Effector memory CD8-positive, alpha-beta T cell (primary cell): ENCODE measurements around the gene TIMM22.
"Not testable (repeated sequence)": the region's sequence is repeated elsewhere in the genome, so short reads cannot be mapped to it uniquely, and the experiment has no call there.

Experiments used
- ATAC-seq: fragments of 150-1000 bp; cut with Tn5 transposase; replicated peaks from 2 replicates; pipeline ENCODE4 v1.10.0; 2021; ENCODE audit warnings: mild to moderate bottlenecking, moderate library complexity
- DNase-seq, 3 experiments: peaks; one replicate each; pipeline ENCODE4 v3.0.0; 2021
- H3K27ac Mint-ChIP-seq, 2 donors: one replicate each; pipeline ENCODE4 v1.8.0; 2022; ENCODE audit warnings: mild to moderate bottlenecking in 2 of 2, mixed read lengths in 2 of 2, moderate library complexity in 2 of 2
- H3K27me3 Mint-ChIP-seq, 2 donors: one replicate each; pipeline ENCODE4 v1.8.0; 2022; ENCODE audit warnings: mixed read lengths in 2 of 2
- H3K36me3 Mint-ChIP-seq: one replicate; pipeline ENCODE4 v1.8.0; 2022; ENCODE audit warnings: mild to moderate bottlenecking, moderate library complexity, mixed read lengths; ENCODE audit not compliant: insufficient read depth
- H3K4me1 Mint-ChIP-seq, 2 donors: one replicate each; pipeline ENCODE4 v1.8.0; 2022; ENCODE audit warnings: low read depth in 2 of 2, mixed read lengths in 2 of 2
- H3K4me3 Mint-ChIP-seq, 2 donors: one replicate each; pipeline ENCODE4 v1.8.0; 2022; ENCODE audit warnings: mild to moderate bottlenecking in 2 of 2, mixed read lengths in 2 of 2, moderate library complexity in 2 of 2
- H3K9me3 Mint-ChIP-seq, 2 donors: one replicate each; pipeline ENCODE4 v1.8.0; 2022; ENCODE audit warnings: mixed read lengths in 2 of 2

TIMM22 gene

DNA sequence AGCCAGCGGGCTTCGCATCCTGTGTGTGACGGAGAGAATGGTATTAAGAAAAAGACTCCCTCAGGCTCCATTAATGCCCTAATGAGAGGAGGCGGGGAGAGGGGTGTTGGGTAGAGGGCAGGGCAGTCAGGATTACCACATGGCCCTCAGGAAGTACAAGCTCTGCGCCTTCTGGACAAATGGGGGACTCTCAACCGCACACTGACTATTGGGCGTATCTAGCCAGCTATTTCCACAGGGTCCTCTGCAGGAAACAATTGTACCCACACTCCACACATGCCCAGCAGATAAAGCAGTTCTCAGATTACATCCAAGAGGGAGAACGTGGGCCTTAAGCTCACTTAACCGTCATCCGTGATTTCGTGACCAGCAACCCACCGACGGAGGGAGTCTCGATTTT lies 32.1 kb upstream of the TIMM22 start:
- Mint-ChIP-seq H3K4me1 (no peaks in the 10 kb centered on the region), H3K27ac (no peak overlapping the region), H3K9me3 (no peaks in the 10 kb centered on the region), H3K4me3 (no peak overlapping the region), H3K27me3 (peaks cover 47 to 72% of the 10 kb centered on the region in 2 donors), H3K36me3 (peaks cover 3% of the 10 kb centered on the region)
- DNase-seq (no peak), ATAC-seq (no peak)

DNA sequence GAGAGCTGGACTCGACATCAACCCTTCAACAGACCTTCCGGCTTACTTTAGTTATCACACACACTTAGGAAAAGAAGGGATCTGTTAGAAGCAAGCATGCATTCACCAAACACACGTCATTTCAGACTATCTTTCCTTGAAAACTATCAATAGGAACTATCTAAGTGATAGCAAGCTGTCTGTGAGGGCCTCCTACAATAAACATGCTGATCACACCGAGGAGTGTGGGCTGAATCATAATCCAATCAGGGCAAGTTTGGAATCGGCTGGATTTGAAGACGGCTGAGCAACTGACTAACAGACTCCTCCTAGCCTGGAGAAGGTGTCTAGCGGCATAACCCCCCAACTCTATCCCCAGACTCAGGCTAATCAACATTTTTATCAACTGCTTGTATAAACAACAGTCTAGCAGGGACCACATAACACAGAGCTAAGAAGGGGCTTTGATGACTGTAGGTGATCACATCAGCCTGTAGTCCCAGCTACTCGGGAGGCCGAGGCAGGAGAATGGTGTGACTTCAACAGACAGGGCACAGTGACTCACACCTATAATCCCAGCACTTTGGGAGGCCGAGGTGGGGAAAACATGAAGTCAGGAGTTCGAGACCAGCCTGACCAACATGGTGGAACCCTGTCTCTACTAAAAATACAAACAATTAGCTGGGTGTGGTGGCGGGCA lies 31.5 kb upstream of the TIMM22 start:
- DNase-seq (no peak), ATAC-seq (no peak)
- no peak overlapping the region for H3K4me3 Mint-ChIP-seq
- H3K36me3 Mint-ChIP-seq = peaks cover 3% of the 10 kb centered on the region
- no peak overlapping the region for H3K27ac Mint-ChIP-seq
- H3K9me3 Mint-ChIP-seq = no peaks in the 10 kb centered on the region
- peaks cover 53 to 76% of the 10 kb centered on the region in 2 donors for H3K27me3 Mint-ChIP-seq
- no peaks in the 10 kb centered on the region for H3K4me1 Mint-ChIP-seq

DNA sequence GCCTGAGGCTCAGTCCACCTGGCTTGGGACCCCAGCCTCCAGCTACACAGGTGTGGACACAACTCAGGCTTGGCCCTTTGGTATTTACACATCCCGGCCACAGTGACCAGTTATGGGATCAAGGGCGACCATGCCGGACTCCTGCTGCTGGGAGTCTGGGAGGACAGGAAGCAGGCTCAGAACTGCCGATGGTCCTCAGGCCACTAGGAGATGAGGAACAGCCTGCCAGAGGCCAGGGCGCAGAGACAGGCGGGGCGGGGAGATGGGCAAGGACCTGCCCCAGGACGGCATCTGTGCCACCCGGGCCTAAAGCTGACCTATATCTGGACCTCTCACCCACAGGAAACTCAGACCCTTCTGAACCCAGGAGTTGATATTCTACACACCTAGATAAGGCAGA lies 29.8 kb upstream of the TIMM22 start:
- H3K27me3 Mint-ChIP-seq = peaks cover 53 to 81% of the 10 kb centered on the region in 2 donors

DNA sequence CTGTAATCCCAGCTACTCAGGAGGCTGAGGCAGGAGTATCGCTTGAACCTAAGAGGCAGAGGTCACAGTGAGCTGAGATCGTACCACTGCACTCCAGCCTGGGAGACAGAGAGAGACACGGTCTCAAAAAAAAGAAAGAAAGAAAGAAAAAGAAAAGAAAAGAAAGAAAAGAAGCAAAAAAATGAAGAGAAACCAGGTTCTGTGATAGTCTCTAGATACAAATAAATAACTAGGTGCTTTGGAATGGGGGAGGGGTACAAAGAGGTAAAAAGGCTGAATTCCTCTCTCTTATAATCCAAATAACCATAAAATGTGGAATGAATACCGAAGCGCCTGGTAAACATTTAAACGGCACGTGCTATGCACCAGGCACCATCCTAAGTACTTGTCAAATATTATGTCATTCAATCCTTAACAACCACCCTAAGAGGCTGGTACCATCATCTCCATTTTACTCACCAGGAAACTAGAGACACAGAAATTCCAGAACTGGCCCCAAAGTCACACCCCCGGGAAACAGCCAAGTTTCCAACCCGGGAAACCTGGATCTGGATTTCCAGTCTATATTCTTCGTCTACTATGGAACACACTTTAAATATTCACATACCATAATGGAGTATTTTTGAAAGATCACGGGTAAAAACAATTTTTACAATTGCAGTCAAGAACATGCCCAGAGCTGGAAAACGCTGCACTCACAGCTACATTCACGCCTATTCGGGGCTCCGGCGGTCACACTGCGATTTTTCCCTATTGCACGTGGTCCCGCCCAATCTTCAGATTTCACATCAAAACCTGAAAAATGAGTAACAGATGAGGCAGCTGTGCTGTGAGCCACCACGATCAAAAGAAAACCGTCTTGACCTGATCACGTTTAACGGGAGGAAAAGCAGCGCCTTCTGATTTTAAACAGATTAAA lies 27.9 kb upstream of the TIMM22 start:
- H3K9me3 Mint-ChIP-seq = no peaks in the 10 kb centered on the region
- peaks cover 61 to 72% of the 10 kb centered on the region in 2 donors for H3K27me3 Mint-ChIP-seq
- ATAC-seq = no peak
- H3K36me3 Mint-ChIP-seq = no peaks in the 10 kb centered on the region
- H3K27ac Mint-ChIP-seq = no peak overlapping the region
- no peak for DNase-seq
- H3K4me3 Mint-ChIP-seq = no peak overlapping the region
- no peaks in the 10 kb centered on the region for H3K4me1 Mint-ChIP-seq

More for the DNA sequence above, 29.8 kb upstream of the TIMM22 start:
- no peak for DNase-seq
- Mint-ChIP-seq H3K4me3 (no peak overlapping the region), H3K27ac (no peak overlapping the region), H3K9me3 (no peaks in the 10 kb centered on the region), H3K4me1 (no peaks in the 10 kb centered on the region), H3K36me3 (no peaks in the 10 kb centered on the region)
- ATAC-seq = no peak

DNA sequence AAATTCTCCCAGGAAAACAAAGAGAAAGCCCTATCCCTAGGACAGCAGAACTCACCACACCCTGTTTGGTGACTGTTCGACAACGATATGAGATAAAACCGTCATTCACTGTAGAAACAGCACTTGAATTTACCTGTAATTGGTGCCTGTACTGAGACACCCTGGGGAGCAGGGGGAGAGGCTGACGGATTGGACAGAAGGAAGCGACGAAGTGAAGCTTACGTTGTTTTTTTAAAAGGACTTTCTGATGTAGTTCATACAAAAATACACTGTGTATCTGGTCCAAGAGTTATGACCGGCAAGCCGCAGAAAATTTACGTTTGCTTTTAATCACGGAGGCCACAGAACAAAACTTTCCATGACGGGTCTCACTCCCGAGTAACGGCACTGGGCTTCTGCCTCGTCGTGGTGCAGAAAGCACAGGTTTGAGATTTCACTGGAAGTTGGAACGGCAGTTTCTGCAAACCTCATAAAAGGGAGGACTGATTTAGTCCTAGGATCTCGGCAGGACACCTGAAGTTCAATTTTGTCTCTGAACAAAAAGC lies 27.0 kb upstream of the TIMM22 start:
- Mint-ChIP-seq H3K4me3 (no peak overlapping the region), H3K9me3 (no peaks in the 10 kb centered on the region), H3K27me3 (peaks cover 61 to 73% of the 10 kb centered on the region in 2 donors), H3K27ac (no peak overlapping the region), H3K36me3 (no peaks in the 10 kb centered on the region), H3K4me1 (no peaks in the 10 kb centered on the region)
- no peak for DNase-seq
- no peak for ATAC-seq

DNA sequence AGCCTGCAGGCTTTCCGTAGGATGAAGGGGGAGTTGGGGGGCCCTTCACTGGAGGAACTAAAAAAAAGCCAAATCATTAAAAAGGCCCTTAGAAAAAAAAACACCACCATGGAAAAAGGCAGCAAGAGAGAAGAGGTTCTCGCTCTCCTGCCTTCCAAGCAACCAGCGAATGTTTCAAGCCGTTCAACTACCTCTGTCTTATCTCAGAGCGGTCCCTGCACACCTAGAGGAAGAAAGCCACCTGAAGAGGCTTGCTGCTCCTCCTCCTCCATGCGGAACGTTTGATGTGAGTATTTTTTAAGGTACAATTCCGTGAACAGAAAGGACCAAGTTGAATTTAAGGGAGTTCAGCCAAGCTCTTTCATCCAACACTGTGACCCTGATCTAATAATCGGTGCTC lies 26.6 kb upstream of the TIMM22 start:
- H3K27me3 Mint-ChIP-seq = peaks cover 63 to 73% of the 10 kb centered on the region in 2 donors

DNA sequence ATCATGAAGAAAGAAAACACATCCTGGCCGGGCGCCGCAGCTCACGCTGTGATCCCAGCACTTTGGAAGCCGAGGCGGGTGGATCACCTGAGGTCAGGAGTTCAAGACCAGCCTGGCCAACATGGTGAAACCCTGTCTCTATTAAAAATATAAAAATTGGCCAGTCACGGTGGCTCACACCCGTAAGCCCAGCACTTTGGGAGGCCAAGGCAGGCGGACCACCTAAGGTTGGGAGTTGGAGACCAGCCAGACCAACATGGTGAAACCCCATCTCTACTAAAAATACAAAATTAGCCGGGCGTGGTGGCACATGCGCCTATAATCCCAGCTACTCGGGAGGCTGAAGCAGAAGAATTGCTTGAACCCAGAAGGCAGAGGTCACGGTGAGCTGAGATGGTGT lies 25.1 kb upstream of the TIMM22 start:
- H3K27me3 Mint-ChIP-seq = peaks cover 63 to 76% of the 10 kb centered on the region in 2 donors
- not testable (repeated sequence) for H3K27ac Mint-ChIP-seq, H3K4me1 Mint-ChIP-seq, DNase-seq, ATAC-seq, H3K36me3 Mint-ChIP-seq, H3K4me3 Mint-ChIP-seq, H3K9me3 Mint-ChIP-seq

More for the DNA sequence above, 26.6 kb upstream of the TIMM22 start:
- H3K36me3 Mint-ChIP-seq = no peaks in the 10 kb centered on the region
- no peak overlapping the region for H3K4me3 Mint-ChIP-seq
- ATAC-seq = no peak
- H3K27ac Mint-ChIP-seq = no peak overlapping the region
- no peaks in the 10 kb centered on the region for H3K9me3 Mint-ChIP-seq
- no peaks in the 10 kb centered on the region for H3K4me1 Mint-ChIP-seq
- no peak for DNase-seq

DNA sequence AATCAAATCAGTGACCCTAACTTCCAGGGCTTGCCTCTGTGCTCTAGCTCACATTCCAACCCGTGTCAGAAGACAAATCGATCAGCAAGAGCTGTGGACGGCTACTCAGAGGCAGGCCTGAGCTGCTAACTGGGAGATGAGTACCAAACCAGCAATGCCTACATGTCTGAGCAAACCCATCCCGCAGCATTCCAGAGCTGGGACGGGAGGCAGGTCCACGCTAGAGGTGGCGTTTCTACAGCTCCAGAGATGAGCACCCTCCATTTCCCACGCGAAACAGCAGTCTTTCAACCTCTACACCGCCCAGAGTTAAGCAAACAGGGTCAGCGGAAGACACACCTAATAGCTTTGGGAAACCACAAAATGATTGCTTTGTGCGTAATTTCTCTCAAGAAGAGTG lies 23.9 kb upstream of the TIMM22 start:
- Mint-ChIP-seq H3K36me3 (no peaks in the 10 kb centered on the region), H3K4me1 (no peaks in the 10 kb centered on the region), H3K27me3 (peaks cover 65 to 77% of the 10 kb centered on the region in 2 donors), H3K4me3 (no peak overlapping the region), H3K9me3 (no peaks in the 10 kb centered on the region), H3K27ac (no peak overlapping the region)
- DNase-seq (no peak), ATAC-seq (no peak)

DNA sequence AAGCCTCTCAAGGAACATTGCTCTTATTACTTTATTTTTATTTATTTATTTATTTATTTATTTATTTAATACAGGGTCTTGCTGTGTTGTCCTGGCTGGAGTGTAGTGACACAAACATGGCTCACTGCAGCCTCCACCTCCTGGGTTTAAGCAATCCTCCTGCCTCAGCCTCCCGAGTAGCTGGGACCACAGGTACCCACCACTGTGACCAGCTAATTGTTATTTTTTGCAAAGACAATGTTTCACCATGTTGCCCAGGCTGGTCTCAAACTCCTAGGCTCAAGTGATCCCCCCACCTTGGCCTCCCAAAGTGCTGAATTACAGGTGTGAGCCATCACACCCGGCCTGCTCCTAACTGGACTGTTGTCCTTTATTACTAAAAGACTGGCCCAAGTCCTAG lies 22.2 kb upstream of the TIMM22 start:
- not testable (repeated sequence) for H3K27ac Mint-ChIP-seq, H3K36me3 Mint-ChIP-seq, H3K4me3 Mint-ChIP-seq, DNase-seq, H3K9me3 Mint-ChIP-seq, ATAC-seq, H3K4me1 Mint-ChIP-seq
- H3K27me3 Mint-ChIP-seq = peaks cover 52 to 66% of the 10 kb centered on the region in 2 donors

DNA sequence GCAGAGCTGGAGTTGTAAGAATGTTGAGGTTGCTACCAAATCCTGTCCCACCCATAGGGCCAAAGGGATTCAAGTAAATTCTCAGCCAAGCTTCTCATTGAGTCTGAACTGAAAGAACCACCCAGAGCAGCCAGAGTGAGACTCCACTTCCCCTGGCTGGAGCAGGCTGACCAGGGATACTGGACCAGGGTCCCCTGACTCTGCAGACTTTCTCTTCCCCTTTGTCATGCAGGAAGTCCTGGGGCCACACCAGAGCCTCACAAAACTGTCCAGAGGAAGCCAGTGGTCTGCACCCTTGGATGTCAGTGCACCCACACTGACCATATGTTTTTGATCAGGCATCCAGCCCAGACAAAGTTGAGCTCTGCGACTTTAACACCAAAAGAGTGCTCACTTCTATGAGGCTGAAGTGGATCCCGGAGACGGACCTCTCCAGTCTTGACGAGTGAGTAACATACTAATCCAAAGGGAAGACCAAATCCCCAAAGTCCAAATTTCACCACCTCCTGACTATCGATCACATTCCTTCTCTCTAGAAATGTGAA lies 21.5 kb upstream of the TIMM22 start:
- Mint-ChIP-seq H3K4me1 (peaks cover 0 to 8% of the 10 kb centered on the region in 2 donors), H3K36me3 (peaks cover 4% of the 10 kb centered on the region), H3K9me3 (no peaks in the 10 kb centered on the region), H3K27ac (no peak overlapping the region), H3K4me3 (no peak overlapping the region), H3K27me3 (peaks cover 45 to 60% of the 10 kb centered on the region in 2 donors)
- no peak for DNase-seq
- no peak for ATAC-seq

DNA sequence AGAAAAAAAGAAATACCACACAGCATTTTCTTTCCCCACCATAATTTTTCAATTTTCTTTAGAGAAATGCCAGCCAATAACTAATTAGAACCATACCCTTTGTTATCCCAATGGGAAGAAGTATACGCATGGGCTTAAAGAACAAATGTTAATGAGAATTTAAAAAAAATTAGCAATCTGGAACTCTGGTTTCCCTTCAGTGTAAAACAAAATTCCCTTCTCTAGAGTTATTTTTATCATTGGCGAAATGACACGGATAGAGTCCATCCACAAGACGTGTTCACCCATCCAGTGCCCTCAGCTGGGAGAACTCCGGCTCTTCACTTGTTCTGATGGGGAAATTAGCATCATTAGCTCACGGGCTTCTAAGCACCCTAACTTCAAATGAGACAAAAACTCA lies 20.6 kb upstream of the TIMM22 start:
- no peak overlapping the region for H3K4me3 Mint-ChIP-seq
- DNase-seq (no peak), ATAC-seq (no peak)
- H3K9me3 Mint-ChIP-seq = no peaks in the 10 kb centered on the region
- no peak overlapping the region for H3K27ac Mint-ChIP-seq
- H3K27me3 Mint-ChIP-seq = peaks cover 43 to 52% of the 10 kb centered on the region in 2 donors
- peaks cover 5 to 14% of the 10 kb centered on the region in 2 donors for H3K4me1 Mint-ChIP-seq
- peaks cover 10% of the 10 kb centered on the region for H3K36me3 Mint-ChIP-seq

DNA sequence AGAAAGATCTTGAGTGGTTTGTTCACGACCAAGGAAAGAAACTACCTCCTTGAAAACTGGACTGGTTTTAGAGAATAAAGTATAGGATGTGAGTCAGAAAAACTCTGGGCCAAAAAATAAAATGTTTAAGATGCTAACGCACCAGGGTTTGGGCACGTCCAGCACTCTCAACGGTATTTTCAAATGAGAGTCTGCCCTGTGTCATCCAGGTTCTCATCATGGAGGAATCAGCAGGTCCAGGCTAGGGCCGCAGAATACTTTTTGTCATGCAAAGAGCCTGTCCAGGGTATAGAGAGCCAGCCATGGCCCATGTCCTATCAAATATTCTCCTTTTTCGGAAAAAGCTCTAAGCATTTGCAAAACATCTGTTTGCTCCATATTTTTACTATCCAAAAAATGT lies 19.8 kb upstream of the TIMM22 start:
- ATAC-seq (no peak), DNase-seq (no peak)
- Mint-ChIP-seq H3K4me3 (no peak overlapping the region), H3K4me1 (peaks cover 5 to 14% of the 10 kb centered on the region in 2 donors), H3K27me3 (peaks cover 39 to 49% of the 10 kb centered on the region in 2 donors), H3K9me3 (no peaks in the 10 kb centered on the region), H3K36me3 (peaks cover 10% of the 10 kb centered on the region), H3K27ac (no peak overlapping the region)
